ENCODE data around the gene MUC12.

The MUC12 gene

GRCh38 chr7:100962537-100962936, 6.8 kb upstream of the MUC12 start:
- Histone ChIP-seq H3K36me3 (ENCODE audit: control insufficient read depth, insufficient read depth, low read length) (peaks cover 11% of the 10 kb centered on the region; the same call in 1 of the 2 replicates), H3K9ac (ENCODE audit: low read length) (no peak overlapping the region), H3K4me1 (ENCODE audit: control insufficient read depth, insufficient read depth, low read length) (peaks cover 25% of the 10 kb centered on the region), H3K27me3 (ENCODE audit: control insufficient read depth, insufficient read depth, low read length) (peaks cover 63% of the 10 kb centered on the region), H3K4me3 (ENCODE audit: low read depth, low read length) (no peak overlapping the region), H3K27ac (ENCODE audit: low read depth, low read length) (no peak overlapping the region), H3K9me3 (ENCODE audit: control insufficient read depth, insufficient read depth, low read depth, low read length) (peaks cover 8% of the 10 kb centered on the region; the same call in 1 of the 2 replicates)

DNA sequence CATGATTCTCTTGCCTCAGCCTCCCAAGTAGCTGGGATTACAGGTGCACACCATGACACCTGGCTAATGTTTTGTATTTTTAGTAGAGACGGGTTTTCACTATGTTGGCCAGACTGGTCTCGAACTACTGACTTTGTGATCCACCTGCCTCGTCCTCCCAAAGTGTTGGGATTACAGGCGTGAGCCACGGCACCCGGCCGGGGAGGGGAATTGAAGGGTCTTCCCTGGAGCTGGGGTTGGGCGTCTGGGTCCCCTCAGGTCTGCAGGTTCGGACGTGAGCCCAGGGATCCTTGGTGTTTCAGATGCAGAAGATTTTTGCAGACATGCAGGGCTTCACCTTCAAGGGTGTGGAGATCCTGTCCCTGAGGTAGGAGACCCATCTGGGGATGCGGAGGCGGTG, 6.0 kb upstream of the MUC12 start:
- Histone ChIP-seq H3K36me3 (ENCODE audit: control insufficient read depth, insufficient read depth, low read length) (peaks cover 5% of the 10 kb centered on the region; the same call in 1 of the 2 replicates), H3K9ac (ENCODE audit: low read length) (no peak overlapping the region), H3K9me3 (ENCODE audit: control insufficient read depth, insufficient read depth, low read depth, low read length) (no peaks in the 10 kb centered on the region), H3K4me1 (ENCODE audit: control insufficient read depth, insufficient read depth, low read length) (peaks cover 32% of the 10 kb centered on the region), H3K27ac (ENCODE audit: low read depth, low read length) (no peak overlapping the region), H3K4me3 (ENCODE audit: low read depth, low read length) (no peak overlapping the region), H3K27me3 (ENCODE audit: control insufficient read depth, insufficient read depth, low read length) (peaks cover 66% of the 10 kb centered on the region)

DNA sequence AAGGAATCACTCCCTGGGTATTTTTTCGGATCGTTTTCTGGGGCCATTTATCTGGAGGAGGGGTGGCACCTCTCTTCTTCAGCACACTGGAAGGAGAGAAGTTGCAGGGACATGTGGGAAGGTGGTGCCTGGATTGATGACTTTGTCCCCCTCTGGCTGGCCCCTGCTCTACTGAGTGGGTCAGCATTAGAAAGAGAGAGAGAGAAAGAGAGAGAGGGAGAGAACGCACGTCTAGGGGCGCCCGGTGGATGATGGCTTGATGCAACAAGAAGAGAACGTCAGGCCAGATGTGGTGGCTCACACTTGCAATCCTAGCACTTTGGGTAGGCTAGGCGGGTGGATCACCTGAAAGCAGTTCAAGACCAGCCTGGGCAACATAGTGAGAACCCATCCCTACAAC, 5.5 kb upstream of the MUC12 start:
- Histone ChIP-seq H3K9me3 (ENCODE audit: control insufficient read depth, insufficient read depth, low read depth, low read length) (no peaks in the 10 kb centered on the region), H3K4me3 (ENCODE audit: low read depth, low read length) (no peak overlapping the region), H3K36me3 (ENCODE audit: control insufficient read depth, insufficient read depth, low read length) (no peaks in the 10 kb centered on the region), H3K27ac (ENCODE audit: low read depth, low read length) (no peak overlapping the region), H3K27me3 (ENCODE audit: control insufficient read depth, insufficient read depth, low read length) (peaks cover 71% of the 10 kb centered on the region), H3K4me1 (ENCODE audit: control insufficient read depth, insufficient read depth, low read length) (peaks cover 32% of the 10 kb centered on the region), H3K9ac (ENCODE audit: low read length) (no peak overlapping the region)

DNA sequence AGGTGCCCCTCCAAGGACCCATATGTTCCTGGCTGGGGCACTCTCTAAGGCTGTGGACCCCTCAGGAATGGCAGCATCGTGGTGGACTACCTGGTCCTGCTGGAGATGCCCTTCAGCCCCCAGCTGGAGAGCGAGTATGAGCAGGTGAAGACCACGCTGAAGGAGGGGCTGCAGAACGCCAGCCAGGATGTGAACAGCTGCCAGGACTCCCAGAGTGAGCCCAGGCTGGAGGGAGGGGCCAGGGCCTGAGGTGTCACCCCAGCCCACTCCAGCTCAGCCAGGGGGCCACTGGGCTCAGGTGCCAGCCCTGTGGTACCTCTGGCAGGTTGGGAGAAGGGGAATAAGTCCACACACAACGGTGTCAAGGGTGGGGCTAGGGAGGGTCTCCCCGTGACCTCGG, 4.7 kb upstream of the MUC12 start:
- Histone ChIP-seq H3K27ac (ENCODE audit: low read depth, low read length) (no peak overlapping the region), H3K9me3 (ENCODE audit: control insufficient read depth, insufficient read depth, low read depth, low read length) (no peaks in the 10 kb centered on the region), H3K27me3 (ENCODE audit: control insufficient read depth, insufficient read depth, low read length) (peaks cover 66% of the 10 kb centered on the region), H3K36me3 (ENCODE audit: control insufficient read depth, insufficient read depth, low read length) (no peaks in the 10 kb centered on the region), H3K9ac (ENCODE audit: low read length) (no peak overlapping the region), H3K4me1 (ENCODE audit: control insufficient read depth, insufficient read depth, low read length) (peaks cover 32% of the 10 kb centered on the region), H3K4me3 (ENCODE audit: low read depth, low read length) (no peak overlapping the region)

DNA sequence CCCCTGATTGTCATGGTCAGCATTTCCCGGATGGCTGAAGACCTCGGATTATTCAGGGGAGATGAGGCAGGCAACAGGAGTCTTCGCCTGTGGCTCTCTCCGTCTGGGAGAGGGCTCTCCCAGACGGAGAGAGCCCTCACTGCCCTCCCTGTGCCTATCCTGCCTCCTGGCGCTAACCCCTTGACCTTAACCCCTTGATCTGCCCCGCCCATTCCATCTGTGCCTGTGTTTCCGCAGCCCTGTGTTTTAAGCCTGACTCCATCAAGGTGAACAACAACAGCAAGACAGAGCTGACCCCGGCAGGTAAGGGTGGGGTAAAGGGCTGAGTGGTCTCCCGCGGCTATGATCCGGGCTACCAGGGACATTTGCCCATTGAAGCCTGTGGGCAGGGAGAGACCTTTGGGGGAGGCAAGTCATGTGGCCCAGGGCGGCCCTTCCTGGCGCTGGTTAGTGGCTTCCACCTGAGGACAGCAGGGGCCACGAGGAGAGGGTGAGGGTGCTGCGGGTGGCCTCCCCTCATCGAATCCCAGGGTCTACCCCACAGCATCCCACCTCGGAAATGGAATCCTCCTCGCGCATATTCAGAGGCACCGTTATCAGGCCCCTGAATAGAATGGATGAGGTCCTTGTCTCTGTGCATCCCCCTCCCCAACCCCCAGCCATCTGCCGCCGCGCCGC, 4.2 kb upstream of the MUC12 start:
- no peak overlapping the region for H3K9ac ChIP-seq (ENCODE audit: low read length)
- H3K4me1 ChIP-seq (ENCODE audit: control insufficient read depth, insufficient read depth, low read length): peaks cover 32% of the 10 kb centered on the region
- peak overlapping the region; percentile 62 for H3K4me3 ChIP-seq (ENCODE audit: low read depth, low read length)

GRCh38 chr7:100965723-100966541, 3.4 kb upstream of the MUC12 start:
- H3K36me3 ChIP-seq (ENCODE audit: control insufficient read depth, insufficient read depth, low read length): no peaks in the 10 kb centered on the region
- no peaks in the 10 kb centered on the region for H3K9me3 ChIP-seq (ENCODE audit: control insufficient read depth, insufficient read depth, low read depth, low read length)
- peaks cover 57% of the 10 kb centered on the region for H3K27me3 ChIP-seq (ENCODE audit: control insufficient read depth, insufficient read depth, low read length)
- H3K9ac ChIP-seq (ENCODE audit: low read length): no peak overlapping the region
- no peak overlapping the region for H3K27ac ChIP-seq (ENCODE audit: low read depth, low read length)
- H3K4me1 ChIP-seq (ENCODE audit: control insufficient read depth, insufficient read depth, low read length): peaks cover 32% of the 10 kb centered on the region
- peak overlapping the region; percentile 62 for H3K4me3 ChIP-seq (ENCODE audit: low read depth, low read length)

More for the DNA sequence above, 4.2 kb upstream of the MUC12 start:
- Histone ChIP-seq H3K36me3 (ENCODE audit: control insufficient read depth, insufficient read depth, low read length) (no peaks in the 10 kb centered on the region), H3K27ac (ENCODE audit: low read depth, low read length) (no peak overlapping the region), H3K9me3 (ENCODE audit: control insufficient read depth, insufficient read depth, low read depth, low read length) (no peaks in the 10 kb centered on the region), H3K27me3 (ENCODE audit: control insufficient read depth, insufficient read depth, low read length) (peaks cover 64% of the 10 kb centered on the region)

DNA sequence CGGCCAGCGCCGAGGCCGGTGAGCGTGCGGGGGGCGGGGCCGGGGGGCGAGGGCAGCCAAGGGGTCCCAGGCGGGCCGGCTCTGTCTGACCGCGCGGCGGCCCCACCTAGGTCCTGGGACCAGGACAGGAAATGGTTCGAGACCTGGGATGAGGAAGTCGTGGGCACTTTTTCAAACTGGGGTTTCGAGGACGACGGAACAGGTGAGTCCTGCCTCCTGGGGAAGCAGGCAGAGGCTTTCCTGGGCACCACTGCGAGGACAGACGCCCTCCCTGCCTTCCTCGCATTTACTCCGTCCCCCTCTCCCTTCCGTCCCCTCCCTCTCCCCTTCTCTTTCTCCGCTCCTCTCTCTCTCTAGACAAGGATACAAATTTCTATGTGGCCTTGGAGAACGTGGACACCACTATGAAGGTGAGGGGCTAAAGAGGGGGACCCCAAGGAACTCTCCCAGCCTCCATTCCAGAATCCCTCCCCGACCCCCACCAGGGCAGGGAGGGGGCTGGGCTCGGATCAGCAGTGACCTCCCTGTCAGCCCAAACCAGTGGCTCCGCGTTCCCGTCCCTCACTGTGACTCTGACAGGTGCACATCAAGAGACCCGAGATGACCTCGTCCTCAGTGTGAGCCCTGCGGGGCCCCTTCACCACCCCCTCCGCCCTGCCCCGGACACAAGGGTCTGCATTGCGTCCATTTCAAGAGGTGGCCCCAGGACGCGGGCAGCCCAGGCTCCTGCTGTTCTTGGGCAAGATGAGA, 2.6 kb upstream of the MUC12 start:
- peaks cover 55% of the 10 kb centered on the region for H3K27me3 ChIP-seq (ENCODE audit: control insufficient read depth, insufficient read depth, low read length)
- no peaks in the 10 kb centered on the region for H3K36me3 ChIP-seq (ENCODE audit: control insufficient read depth, insufficient read depth, low read length)
- no peaks in the 10 kb centered on the region for H3K9me3 ChIP-seq (ENCODE audit: control insufficient read depth, insufficient read depth, low read depth, low read length)
- H3K27ac ChIP-seq (ENCODE audit: low read depth, low read length): no peak overlapping the region
- peak overlapping the region; percentile 47 for H3K9ac ChIP-seq (ENCODE audit: low read length)
- peak overlapping the region; percentile 62 for H3K4me3 ChIP-seq (ENCODE audit: low read depth, low read length)
- peaks cover 32% of the 10 kb centered on the region for H3K4me1 ChIP-seq (ENCODE audit: control insufficient read depth, insufficient read depth, low read length)

- H3K36me3 ChIP-seq (ENCODE audit: control insufficient read depth, insufficient read depth, low read length): no peaks in the 10 kb centered on the region
- peaks cover 55% of the 10 kb centered on the region for H3K27me3 ChIP-seq (ENCODE audit: control insufficient read depth, insufficient read depth, low read length)
- peaks cover 32% of the 10 kb centered on the region for H3K4me1 ChIP-seq (ENCODE audit: control insufficient read depth, insufficient read depth, low read length)
- H3K9me3 ChIP-seq (ENCODE audit: control insufficient read depth, insufficient read depth, low read depth, low read length): no peaks in the 10 kb centered on the region
- H3K4me3 ChIP-seq (ENCODE audit: low read depth, low read length): peak overlapping the region; percentile 62; the same call in 1 of the 2 replicates
- H3K27ac ChIP-seq (ENCODE audit: low read depth, low read length): no peak overlapping the region
- H3K9ac ChIP-seq (ENCODE audit: low read length): no peak overlapping the region
Measured at GRCh38 chr7:100967292-100967863, 2.0 kb upstream of the MUC12 start.

GRCh38 chr7:100968031-100968430, 1.3 kb upstream of the MUC12 start:
- H3K4me1 ChIP-seq (ENCODE audit: control insufficient read depth, insufficient read depth, low read length): peaks cover 32% of the 10 kb centered on the region
- H3K36me3 ChIP-seq (ENCODE audit: control insufficient read depth, insufficient read depth, low read length): no peaks in the 10 kb centered on the region
- no peak overlapping the region for H3K4me3 ChIP-seq (ENCODE audit: low read depth, low read length)
- H3K27me3 ChIP-seq (ENCODE audit: control insufficient read depth, insufficient read depth, low read length): peaks cover 52% of the 10 kb centered on the region
- no peak overlapping the region for H3K27ac ChIP-seq (ENCODE audit: low read depth, low read length)
- no peaks in the 10 kb centered on the region for H3K9me3 ChIP-seq (ENCODE audit: control insufficient read depth, insufficient read depth, low read depth, low read length)
- no peak overlapping the region for H3K9ac ChIP-seq (ENCODE audit: low read length)

GRCh38 chr7:100968650-100969049, 715 bp upstream of the MUC12 start:
- Histone ChIP-seq H3K4me1 (ENCODE audit: control insufficient read depth, insufficient read depth, low read length) (peaks cover 32% of the 10 kb centered on the region), H3K9me3 (ENCODE audit: control insufficient read depth, insufficient read depth, low read depth, low read length) (no peaks in the 10 kb centered on the region), H3K27me3 (ENCODE audit: control insufficient read depth, insufficient read depth, low read length) (peaks cover 48% of the 10 kb centered on the region), H3K9ac (ENCODE audit: low read length) (no peak overlapping the region), H3K4me3 (ENCODE audit: low read depth, low read length) (no peak overlapping the region), H3K27ac (ENCODE audit: low read depth, low read length) (no peak overlapping the region), H3K36me3 (ENCODE audit: control insufficient read depth, insufficient read depth, low read length) (no peaks in the 10 kb centered on the region)
